GDM1 (cell line): ENCODE measurements around the gene RBL1.
"Not testable (repeated sequence)": the region's sequence is repeated elsewhere in the genome, so short reads cannot be mapped to it uniquely, and the experiment has no call there.

Source experiments
- DNase-seq: peaks from one replicate; lab custom pipeline; 2025; lab: John Stamatoyannopoulos, UW

RBL1 gene

GRCh38 chr20:37095599-37096414 is at the start of gene RBL1:
Gene RBL1 (minus strand): TSS chr20:37095997. CDS start chr20:37095928, 69 bp downstream.
- DNase-seq: peak; percentile 81

- no peak for DNase-seq
These were observed 49.1 kb upstream of the RBL1 start for GRCh38 chr20:37144856-37145404.

DNA sequence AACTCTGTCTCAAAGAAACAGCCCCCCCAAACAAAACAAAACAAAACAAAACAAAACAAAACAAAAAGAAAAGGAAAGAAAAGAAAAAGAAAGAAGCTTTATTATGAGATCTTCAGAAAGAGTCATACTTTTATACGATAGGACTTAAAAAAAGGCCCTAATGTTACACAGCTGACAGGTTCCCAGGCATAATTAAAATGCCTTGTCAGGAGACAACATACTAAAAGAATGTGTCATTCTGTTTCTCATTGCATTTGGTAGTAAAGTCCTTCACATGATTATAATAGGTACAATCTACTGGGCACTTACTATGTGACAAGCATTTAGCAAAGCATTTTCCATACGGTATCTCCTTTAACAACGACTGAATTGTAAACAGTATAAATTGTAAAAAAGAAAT is 46.9 kb upstream of the RBL1 start:
- no peak for DNase-seq

DNA sequence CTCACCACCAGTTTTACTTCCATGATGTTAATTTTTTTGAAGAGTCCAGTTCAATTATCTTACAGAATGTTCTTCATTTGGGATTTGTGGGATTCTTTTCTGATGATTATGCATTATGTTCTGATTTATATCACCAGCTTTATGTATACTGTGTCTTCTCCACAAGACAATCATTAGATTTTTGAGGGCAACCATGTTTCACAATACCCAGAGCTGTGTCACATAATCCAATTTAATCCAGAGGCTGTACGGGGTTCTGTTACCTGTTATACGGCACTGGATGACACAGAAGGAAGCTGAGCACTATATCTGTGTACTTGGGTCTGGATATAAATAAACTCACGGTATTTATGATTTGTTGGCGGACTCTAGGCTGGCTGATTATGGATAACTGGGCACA is 41.8 kb upstream of the RBL1 start:
- no peak for DNase-seq

- no peak for DNase-seq
These were observed 38.2 kb upstream of the RBL1 start for GRCh38 chr20:37133952-37134351.

DNA sequence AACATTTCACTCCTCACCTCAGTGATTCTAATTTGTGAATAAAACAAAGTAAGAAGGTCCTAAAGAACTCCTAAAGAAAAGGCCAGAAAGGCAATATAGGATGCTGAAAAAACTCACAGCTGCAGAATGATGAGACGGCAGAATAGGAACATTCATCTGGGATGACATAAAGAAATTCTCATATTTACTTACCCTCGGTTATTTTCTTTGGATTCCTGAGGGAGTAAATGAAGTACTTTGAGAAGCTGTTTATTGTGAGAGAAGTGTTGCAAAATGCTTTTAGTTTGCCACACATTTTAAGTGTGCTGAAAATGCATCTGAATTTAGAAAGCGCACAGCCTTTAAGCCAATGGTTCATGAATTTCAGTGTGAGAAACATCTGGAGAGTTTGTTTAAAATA is 35.7 kb upstream of the RBL1 start:
- DNase-seq: no peak

DNA sequence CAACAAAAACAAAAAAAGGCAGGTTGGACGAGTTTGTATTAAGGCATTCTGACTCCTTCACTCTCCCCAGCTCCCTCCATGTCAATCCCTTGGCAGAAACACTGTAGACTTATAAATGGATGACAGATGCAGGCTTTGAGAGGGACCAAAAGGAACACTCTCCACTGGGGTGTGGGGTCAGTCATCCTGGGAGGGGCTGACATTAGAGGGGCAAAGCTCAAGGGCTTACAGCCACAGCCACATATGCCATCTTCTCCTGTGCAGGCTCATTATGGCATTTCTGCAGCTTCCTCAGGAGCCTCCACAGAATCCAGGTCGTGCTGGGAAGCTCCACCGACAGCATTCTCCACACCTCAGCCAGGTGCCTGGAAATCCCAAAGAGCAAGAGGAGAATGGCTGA is 33.0 kb upstream of the RBL1 start:
- no peak for DNase-seq

DNA sequence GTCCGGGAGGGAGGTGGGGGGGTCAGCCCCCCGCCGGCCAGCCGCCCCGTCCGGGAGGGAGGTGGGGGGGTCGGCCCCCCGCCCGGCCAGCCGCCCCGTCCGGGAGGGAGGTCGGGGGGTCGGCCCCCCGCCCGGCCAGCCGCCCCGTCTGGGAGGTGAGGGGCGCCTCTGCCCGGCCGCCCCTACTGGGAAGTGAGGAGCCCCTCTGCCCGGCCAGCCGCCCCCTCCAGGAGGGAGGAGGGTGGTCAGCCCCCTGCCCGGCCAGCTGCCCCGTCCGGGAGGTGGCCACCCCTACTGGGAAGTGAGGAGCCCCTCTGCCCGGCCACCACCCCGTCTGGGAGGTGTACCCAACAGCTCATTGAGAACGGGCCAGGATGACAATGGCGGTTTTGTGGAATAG is 30.5 kb upstream of the RBL1 start:
- not testable (repeated sequence) for DNase-seq

DNA sequence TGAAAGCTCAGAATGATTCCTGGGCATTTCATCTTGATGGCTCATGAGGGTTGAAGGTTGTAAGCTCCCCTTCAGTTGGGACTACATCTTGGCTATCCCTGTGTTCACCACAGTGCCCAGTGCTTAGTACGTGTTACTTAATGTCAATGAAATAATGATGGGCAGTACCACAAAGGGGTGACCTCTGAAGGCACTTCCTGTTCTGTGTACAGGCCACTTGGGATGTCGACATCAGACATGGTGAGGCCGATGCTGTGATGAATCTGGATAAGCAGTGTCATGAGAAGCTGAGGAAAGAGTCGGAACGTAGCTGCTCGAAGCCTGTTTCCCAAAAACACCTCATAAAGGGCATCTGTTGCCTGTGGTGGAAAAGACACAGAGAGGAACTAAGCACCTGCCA is 27.6 kb upstream of the RBL1 start:
- no peak for DNase-seq

DNA sequence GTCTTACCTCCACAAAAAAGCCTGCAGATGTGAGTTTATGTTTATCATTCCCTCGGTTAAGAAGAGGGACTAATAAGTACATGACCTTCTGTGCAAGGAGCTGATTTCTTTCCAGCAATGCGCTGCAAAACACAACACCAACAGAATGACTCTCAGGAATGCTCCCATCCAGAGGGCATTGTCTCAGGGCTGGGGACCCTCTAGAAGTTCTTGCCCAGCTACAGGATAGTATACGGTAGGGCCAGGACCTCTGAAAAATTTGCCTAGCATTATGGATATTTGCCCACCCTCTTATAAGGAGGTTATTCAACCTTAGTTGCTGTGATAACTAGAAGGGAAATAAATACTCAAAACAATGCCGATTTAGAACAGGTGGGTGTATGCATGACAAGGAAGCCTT is 24.7 kb upstream of the RBL1 start:
- DNase-seq: no peak

- no peak for DNase-seq
These were observed 23.7 kb upstream of the RBL1 start for GRCh38 chr20:37119356-37120036.

DNA sequence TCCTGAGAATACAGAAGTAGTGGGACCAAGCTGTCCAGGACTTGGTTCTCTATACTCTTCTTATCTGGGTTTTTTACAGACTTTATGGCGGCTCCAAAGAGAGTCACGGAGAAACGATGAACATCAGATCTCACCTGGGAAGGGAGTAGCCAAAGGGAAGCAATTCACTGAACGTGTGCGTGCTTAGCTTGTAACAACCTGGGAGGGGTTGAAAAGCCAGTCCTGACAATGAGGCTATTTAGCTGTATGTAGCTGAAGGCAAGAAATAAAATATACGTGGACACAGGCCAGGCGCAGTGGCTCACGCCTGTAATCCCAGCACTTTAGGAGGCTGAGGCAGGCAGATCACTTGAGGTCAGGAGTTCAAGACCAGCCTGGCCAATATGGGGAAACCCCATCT is 18.2 kb upstream of the RBL1 start:
- DNase-seq: no peak

DNA sequence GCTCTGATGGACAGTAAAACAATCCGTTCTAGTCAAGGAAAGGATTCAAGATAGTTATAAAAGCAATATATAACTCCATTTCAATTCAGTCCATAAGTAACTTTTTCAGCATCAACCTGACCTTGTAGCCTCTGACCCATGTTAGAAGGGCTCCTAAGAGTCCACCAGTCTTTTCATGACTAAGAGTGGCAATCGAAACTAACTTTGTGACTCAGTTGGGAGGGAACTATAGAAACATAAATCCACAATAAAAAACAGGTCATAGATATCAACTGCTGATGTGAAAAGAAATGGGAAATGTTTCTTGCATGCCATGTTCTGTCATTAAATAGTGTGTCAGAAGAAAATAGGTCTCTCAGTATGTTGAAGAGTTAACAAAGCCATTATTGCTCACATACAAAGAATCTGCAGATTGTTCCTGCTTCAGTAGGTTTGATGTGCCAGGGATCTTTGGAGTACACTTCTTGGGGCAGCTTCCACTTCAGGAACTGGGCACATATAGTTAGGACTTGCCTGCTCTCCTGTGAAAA is 16.2 kb upstream of the RBL1 start:
- DNase-seq: no peak

GRCh38 chr20:37108676-37109075 is 12.9 kb upstream of the RBL1 start:
- no peak for DNase-seq

GRCh38 chr20:37102571-37102970 is 6.8 kb upstream of the RBL1 start:
- no peak for DNase-seq

GRCh38 chr20:37096415-37097041 is 731 bp upstream of the RBL1 start:
- DNase-seq: no peak

DNA sequence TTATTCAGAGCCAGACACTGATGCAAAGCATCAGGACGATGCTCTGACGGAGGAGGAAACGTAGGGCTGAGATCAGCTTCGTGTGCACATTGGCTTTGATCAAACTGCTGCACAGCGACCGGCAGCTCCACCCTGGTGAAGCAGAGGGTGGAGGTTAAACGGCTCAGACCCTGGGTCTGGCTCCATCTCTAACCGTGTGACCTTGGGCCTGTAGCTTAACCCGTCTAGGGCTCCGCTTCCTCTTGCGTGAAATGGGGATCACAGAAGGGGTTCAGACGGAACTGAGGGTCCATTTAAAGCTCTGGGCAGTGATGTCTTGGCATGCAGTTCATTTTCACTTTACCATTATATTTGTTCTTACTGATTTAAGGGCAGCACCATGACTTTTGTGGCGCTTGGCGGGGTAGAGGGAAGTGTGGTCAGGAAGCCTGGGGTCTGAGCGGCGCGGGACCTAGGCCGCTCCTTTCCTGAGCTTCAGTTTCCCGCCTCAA is 644 bp downstream of the RBL1 start:
- no peak for DNase-seq

GRCh38 chr20:37090407-37090806 is 5.4 kb downstream of the RBL1 start:
- no peak for DNase-seq

DNA sequence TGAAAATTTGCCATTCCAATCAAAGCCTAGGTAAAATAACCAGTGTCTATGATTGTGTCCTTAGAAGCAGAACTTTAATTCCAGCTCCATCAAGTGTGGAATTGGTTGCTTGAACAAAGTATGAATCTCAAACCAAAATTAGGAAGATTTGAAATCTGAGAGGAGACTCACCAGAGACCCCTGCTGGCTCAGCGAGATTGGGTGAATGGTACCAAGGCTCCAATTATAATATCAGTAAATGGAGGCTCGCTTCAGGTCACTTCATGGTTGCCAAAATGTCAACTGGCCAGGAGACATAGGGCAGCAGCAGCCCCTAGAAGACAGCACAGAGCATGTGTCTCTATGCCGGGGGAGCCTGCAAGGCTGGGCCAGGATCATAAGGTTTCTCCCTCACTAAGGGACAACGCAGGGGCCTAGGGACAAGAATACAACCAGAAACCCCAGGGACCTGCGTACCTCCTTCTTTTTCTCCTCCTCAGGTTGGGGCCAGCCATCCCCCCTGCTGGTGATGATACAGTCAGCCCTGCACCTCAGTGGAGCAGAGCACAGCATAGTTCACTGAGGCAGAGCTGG is 14.0 kb downstream of the RBL1 start:
- no peak for DNase-seq

- DNase-seq: no peak
These were observed 18.8 kb downstream of the RBL1 start for GRCh38 chr20:37077009-37077408.

DNA sequence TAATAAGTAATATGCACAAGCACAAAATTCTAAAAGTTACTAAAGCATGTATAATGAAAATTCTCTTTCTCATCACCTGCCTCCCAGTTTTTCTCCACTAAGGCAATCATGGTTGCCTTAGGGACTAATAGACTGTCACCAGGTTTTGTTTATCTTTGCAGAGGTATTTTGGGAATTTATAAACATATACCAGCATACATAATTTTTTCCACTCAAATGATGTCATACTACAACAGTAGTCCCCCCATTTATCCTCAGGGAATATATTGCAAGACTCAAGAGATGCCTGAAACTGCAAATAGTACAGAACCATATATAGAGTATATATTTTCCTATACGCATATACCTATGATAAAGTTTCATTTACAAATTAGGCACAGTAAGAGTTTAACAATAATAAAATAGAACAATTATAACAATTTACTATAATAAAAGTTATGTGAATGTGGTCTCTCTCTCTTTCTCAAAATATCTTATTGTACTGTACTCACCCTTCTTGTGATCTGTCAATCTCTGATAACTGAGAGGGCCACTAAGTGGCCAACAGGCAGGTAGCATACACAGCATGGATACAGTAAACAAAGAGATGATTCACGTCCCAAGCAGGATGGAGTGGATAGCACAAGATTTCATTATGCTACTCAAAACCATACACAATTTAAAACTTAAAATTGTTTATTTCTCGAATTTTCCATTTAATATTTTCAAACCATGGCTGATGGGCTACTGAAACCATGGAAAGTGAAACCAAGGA is 19.7 kb downstream of the RBL1 start:
- DNase-seq: no peak
